Immature natural killer cell (primary cell): ENCODE data around the gene GJC1. TPM values are rescaled to one million over a fixed set of nuclear protein-coding genes. Genes with fewer than 3 reads are reported as not detected.
"Not testable (repeated sequence)": the region's sequence is repeated elsewhere in the genome, so short reads cannot be mapped to it uniquely, and the experiment has no call there.

Source experiments
- DNase-seq, 3 donors: peaks; one replicate each; pipeline ENCODE4 v3.0.0; 2022; ENCODE audit warnings: mixed read lengths in 1 of 3
- H3K27ac Mint-ChIP-seq, 6 donors: one replicate each; pipeline ENCODE4 v1.8.0; 2020; ENCODE audit warnings: mixed read lengths in 6 of 6, mild to moderate bottlenecking in 5 of 6, inconsistent platforms in 4 of 6, moderate library complexity in 3 of 6
- H3K27me3 Mint-ChIP-seq, 3 donors: one replicate each; pipeline ENCODE4 v1.8.0; 2020 to 2021; ENCODE audit warnings: low read depth in 3 of 3, mild to moderate bottlenecking in 3 of 3, mixed read lengths in 3 of 3, moderate library complexity in 3 of 3, inconsistent platforms in 1 of 3
- H3K36me3 Mint-ChIP-seq, 3 donors: one replicate each; pipeline ENCODE4 v1.8.0; 2020; ENCODE audit warnings: mixed read lengths in 3 of 3, inconsistent platforms in 2 of 3, mild to moderate bottlenecking in 2 of 3
- H3K4me1 Mint-ChIP-seq, 2 donors: one replicate each; pipeline ENCODE4 v1.8.0; 2020; ENCODE audit warnings: inconsistent platforms in 2 of 2, mild to moderate bottlenecking in 2 of 2, mixed read lengths in 2 of 2, moderate library complexity in 1 of 2
- H3K4me3 Mint-ChIP-seq, 5 donors: one replicate each; pipeline ENCODE4 v1.8.0; 2020; ENCODE audit warnings: mild to moderate bottlenecking in 5 of 5, mixed read lengths in 5 of 5, inconsistent platforms in 3 of 5, moderate library complexity in 3 of 5
- H3K9me3 Mint-ChIP-seq, 6 donors: one replicate each; pipeline ENCODE4 v1.8.0; 2020; ENCODE audit warnings: mild to moderate bottlenecking in 6 of 6, mixed read lengths in 6 of 6, inconsistent platforms in 4 of 6, moderate library complexity in 3 of 6
- polyA plus RNA-seq, 3 donors: library from polyadenylated mRNA; unstranded; fragments of 300-500 nt; fragmentation: Illumina TruSeq; gene quantifications; one replicate each; pipeline ENCODE4 v1.2.3, GENCODE V29; 2021

The GJC1 gene
- polyA plus RNA-seq, 3 donors from 2014 or later, result not detected

DNA sequence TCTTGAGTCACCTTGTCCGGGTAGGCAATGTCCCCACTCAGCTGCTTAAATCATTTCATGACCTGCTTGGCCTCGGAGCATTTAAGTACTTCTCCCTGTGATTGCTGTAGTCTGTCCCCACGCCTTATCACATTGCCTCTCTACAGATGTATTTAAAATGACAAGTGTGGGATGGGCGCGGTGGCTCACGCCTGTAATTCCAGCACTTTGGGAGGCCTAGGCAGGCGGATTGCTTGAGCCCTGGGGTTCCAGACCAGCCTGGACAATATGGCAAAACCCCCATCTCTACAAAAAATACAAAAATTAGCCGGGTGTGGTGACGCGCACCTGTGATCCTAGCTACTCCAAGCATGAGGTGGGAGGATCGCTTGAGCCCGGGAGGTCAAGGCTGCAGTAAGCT lies 1.3 kb upstream of the GJC1 start:
- no peak overlapping the region for H3K27ac Mint-ChIP-seq
- H3K4me3 Mint-ChIP-seq, result peak overlapping the region; percentile 24 to 64 (median 38)
- H3K36me3 Mint-ChIP-seq, result no peaks in the 10 kb centered on the region
- peaks cover 25 to 35% (median 31%) of the 10 kb centered on the region in 3 donors for H3K27me3 Mint-ChIP-seq
- peaks cover 11 to 15% of the 10 kb centered on the region in 2 donors for H3K4me1 Mint-ChIP-seq
- no peaks in the 10 kb centered on the region for H3K9me3 Mint-ChIP-seq
- DNase-seq, result no peak

DNA sequence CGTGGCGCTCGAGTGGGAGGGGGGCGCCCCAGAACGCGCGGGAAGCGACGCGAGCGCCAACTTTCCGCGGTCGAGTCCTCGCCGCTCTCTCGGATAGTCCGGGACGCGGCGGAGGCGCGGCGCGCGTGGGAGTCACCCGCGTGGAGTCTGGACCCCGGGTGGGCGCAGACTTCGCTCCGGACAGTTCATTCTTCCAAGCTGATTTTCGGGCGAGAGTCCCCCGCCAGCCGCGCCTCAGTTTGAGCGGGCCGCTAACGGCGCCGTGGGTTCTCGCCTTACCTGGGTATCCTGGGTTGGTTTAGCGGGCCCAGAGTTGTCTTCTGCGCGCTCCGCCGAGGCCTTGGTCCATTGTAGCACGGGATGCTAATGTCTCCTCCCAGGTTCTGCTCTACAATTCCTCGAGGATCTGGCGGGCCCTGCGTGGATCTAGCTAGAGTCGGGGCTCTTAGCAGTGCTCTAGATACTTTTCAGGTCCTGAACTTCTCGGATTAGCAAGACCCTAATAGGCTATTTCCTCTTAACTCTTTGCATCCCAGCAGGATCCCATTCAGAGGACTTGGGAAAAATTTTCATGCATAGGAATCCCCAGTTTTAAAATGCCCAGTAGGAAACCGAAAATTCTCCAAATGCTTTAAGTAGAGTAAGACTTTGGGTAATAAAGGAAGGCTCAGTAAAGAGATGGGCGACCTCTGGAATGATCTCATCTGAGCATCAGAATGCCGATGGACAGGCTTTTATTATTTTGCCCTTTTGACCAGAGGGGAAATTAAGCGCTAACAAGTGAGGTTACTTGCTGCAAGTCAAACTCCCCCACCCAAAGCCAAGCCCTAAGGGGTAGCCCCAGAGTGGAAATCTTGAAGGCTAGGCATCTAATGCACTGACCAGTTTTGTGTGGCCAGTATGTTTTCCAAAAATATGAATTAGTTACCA lies 537 bp upstream of the GJC1 start:
- DNase-seq, result no peak
- Mint-ChIP-seq H3K27ac (no peak overlapping the region), H3K9me3 (no peaks in the 10 kb centered on the region), H3K36me3 (no peaks in the 10 kb centered on the region), H3K4me1 (peaks cover 11 to 15% of the 10 kb centered on the region in 2 donors), H3K4me3 (peak overlapping the region; percentile 64 to 78 (median 69)), H3K27me3 (peaks cover 25 to 39% (median 31%) of the 10 kb centered on the region in 3 donors)

DNA sequence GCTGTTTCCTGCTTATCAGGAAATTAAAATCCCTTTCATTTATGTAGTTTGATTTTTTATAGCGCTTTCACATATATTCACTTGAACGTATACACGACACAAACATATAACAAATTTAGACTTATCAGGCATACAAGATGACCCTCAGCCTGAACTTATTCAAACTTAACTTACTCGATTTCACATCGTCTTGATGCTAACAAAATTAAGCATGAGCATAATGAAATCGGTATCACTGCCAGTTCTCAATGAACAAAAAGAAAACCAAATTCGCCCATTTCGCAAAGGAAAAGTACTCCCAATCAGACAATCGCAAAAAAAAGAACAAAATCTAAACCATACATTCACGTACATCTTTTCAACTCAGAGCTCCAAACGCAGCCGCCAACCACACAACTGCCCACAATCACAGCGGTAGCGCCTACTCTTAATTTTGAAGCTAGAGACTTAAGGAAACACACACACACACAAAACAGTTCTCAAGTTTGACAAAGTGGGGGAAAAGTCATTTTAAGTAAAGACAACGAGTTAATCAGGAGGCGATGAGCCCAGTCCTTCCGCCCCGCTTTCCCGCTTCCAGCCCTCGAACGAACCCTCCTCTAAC lies 1.1 kb downstream of the GJC1 start:
- DNase-seq, result peak in 1 of 3 donors; percentile 13
- Mint-ChIP-seq H3K4me1 (peaks cover 11 to 15% of the 10 kb centered on the region in 2 donors), H3K4me3 (peak overlapping the region; percentile 62 to 82 (median 76)), H3K27me3 (peaks cover 25 to 34% (median 31%) of the 10 kb centered on the region in 3 donors), H3K27ac (no peak overlapping the region), H3K9me3 (no peaks in the 10 kb centered on the region), H3K36me3 (no peaks in the 10 kb centered on the region)

DNA sequence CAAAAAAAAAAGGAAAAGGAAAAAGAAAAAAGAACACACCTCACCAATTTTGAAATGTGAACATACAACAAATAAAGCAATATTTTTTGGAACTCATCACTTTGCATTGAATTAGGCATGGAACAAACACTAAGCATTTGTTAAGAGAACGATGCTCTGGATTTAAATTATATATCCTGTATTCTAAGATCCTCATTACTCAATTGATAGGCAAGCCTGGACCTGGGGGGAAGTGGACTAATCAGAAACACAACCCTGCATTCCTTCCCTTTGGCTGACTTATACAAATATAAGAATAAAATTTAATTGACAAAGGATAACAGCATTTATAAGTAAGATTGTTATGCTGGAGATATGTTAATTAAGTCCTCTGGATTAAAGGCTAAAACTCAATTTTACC lies 2.2 kb downstream of the GJC1 start:
- peaks cover 11 to 15% of the 10 kb centered on the region in 2 donors for H3K4me1 Mint-ChIP-seq
- no peaks in the 10 kb centered on the region for H3K36me3 Mint-ChIP-seq
- H3K27ac Mint-ChIP-seq, result no peak overlapping the region
- DNase-seq, result no peak
- H3K27me3 Mint-ChIP-seq, result peaks cover 25 to 37% (median 29%) of the 10 kb centered on the region in 3 donors
- H3K9me3 Mint-ChIP-seq, result no peaks in the 10 kb centered on the region
- H3K4me3 Mint-ChIP-seq, result no peak overlapping the region

DNA sequence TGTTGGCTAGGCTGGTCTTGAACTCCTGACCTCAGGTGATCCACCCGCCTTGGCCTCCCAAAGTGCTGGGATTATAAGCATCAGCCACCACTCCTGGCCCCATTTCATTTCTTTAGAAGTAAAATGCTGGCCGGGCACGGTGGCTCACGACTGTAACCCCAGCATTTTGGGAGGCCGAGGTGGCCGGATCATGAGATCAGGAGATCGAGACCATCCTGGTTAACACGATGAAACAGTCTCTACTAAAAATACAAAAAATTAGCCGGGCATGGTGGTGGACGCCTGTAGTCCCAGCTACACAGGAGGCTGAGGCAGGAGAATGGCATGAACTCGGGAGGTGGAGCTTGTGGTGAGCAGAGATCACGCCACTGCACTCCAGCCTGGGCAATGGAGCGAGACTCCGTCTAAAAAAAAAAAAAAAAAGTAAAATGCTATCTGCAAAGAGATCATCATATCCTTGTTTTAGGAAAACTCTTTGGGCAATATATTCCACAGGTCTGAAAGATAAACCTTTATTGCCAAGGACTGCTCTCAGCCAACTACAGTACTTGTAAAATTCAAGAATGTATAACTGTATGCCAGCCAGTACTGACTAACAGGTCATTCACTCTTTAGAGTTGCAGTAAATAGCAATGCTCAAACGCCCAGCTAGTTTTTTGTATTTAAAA lies 3.8 kb downstream of the GJC1 start:
- Mint-ChIP-seq H3K4me1 (peaks cover 11 to 15% of the 10 kb centered on the region in 2 donors), H3K27me3 (peaks cover 22 to 33% (median 23%) of the 10 kb centered on the region in 3 donors), H3K9me3 (no peaks in the 10 kb centered on the region), H3K4me3 (no peak overlapping the region), H3K27ac (no peak overlapping the region), H3K36me3 (no peaks in the 10 kb centered on the region)
- no peak for DNase-seq

DNA sequence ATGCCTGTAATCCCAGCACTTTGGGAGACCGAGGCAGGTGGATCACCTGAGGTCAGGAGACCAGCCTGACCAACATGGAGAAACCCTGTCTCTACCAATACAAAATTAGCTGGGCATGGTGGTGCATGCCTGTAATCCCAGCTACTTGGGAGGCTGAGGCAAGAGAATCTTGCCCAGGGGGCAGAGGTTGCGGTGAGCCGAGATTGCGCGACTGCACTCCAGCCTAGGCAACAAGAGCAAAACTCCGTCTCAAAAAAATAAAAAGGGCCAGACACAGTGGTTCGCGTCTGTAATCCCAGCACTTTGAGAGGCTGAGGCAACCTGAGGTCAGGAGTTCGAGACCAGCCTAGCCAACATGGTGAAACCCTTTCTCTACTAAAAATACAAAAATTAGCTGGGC lies 4.9 kb downstream of the GJC1 start:
- DNase-seq, H3K27ac Mint-ChIP-seq, H3K36me3 Mint-ChIP-seq, H3K4me1 Mint-ChIP-seq, H3K9me3 Mint-ChIP-seq, H3K4me3 Mint-ChIP-seq: not testable (repeated sequence)
- peaks cover 15 to 33% (median 16%) of the 10 kb centered on the region in 3 donors for H3K27me3 Mint-ChIP-seq

DNA sequence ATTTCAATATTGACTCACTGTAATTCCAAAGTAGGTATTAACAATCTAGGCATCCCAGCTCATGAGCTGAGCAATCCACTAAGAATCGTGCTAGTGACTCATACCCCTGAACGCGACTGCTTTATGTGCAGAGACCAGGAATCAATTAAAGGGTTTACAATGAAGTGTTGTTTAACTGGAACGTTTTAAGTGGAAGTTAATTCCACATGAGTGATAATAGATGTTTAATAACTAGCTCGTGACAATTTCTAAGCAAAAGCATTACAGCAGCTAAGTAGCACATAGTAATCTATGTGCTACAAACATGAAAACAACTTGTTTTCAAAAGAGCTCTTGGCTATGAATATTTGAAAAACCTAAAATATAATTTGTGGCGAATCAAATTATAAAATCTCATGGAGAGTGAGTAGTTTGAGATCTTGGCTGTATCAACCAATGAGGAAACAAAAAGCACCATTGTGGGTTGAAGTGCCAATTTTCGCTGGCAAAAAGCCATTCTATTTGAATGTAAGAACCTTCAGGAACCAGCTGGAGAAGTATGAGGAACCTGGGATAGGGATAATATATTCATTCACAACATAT lies 9.4 kb downstream of the GJC1 start:
- DNase-seq, result no peak
- Mint-ChIP-seq H3K27ac (no peak overlapping the region), H3K4me1 (no peaks in the 10 kb centered on the region), H3K9me3 (no peaks in the 10 kb centered on the region), H3K27me3 (peaks cover 1 to 6% (median 3%) of the 10 kb centered on the region in 3 donors), H3K36me3 (no peaks in the 10 kb centered on the region), H3K4me3 (no peak overlapping the region)

DNA sequence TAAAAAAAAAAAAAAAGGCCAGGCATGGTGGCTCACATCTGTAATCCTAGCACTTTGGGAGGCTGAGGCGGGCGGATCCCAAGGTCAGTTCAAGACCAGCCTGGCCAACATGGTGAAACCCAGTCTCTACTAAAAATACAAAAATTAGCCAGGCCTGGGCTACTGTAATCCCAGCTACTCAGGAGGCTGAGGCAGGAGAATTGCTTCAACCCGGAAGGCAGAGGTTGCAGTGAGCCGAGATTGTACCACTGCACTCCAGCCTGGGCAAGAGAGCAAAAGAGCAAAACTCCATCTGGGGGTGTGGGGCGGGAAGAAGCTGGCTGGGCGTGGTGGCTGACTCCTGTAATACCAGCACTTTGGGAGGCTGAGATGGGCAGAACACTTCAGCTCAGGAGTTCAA lies 11.6 kb downstream of the GJC1 start:
- not testable (repeated sequence) for H3K9me3 Mint-ChIP-seq, H3K27ac Mint-ChIP-seq, H3K4me3 Mint-ChIP-seq, H3K36me3 Mint-ChIP-seq, H3K27me3 Mint-ChIP-seq, DNase-seq, H3K4me1 Mint-ChIP-seq

DNA sequence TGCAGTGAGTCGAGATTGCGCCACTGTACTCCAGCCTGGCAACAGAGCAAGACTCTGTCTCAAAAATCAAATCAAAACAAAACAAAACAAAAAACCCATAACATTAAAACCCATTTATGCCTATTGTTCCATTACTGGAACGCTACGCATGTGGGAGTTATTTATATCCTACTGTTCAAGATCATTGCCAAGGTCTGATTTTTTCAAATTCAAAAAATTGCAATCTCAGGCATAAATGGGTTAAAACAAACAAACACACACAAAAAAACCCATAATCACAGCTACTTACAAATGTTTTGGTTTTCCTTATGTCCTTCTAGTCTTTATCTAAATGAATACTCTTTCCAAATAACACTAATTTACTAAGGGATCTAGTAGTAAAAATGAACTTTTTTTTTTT lies 17.8 kb downstream of the GJC1 start:
- H3K9me3 Mint-ChIP-seq, result no peaks in the 10 kb centered on the region

DNA sequence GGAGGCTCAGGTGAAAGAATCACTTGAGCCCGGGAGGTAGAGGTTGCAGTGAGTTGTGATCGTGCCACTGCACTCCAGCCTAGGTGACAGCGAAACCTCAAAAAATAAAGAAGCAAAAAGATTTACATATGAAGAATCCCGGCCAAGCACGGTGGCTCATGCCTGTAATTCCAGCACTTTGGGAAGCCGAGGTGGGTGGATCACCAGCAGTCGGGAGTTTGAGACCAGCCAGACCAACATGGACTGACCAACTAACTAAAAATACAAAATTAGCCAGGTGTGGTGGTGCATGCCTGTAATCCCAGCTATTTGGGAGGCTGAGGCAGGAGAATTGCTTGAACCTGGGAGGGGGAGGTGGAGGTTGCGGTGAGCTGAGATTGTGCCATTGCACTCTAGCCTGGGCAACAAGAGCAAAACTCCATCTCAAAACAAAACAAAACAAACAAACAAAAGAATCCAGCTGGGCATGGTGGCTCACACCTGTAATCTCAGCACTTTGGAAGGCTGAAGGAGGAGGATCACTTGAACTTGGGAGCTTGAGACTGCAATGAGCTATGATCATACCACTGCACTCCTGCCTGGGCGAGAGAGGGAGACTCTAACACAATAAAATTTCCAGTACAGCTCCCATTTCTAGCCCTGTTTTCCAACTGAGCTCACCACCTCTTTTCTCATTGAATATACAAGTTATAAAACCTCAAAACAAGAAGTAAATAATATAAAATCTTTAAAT lies 21.3 kb downstream of the GJC1 start:
- peaks cover 2 to 10% (median 5%) of the 10 kb centered on the region in 3 donors for H3K27me3 Mint-ChIP-seq
- H3K9me3 Mint-ChIP-seq, DNase-seq, H3K27ac Mint-ChIP-seq, H3K36me3 Mint-ChIP-seq, H3K4me1 Mint-ChIP-seq, H3K4me3 Mint-ChIP-seq: not testable (repeated sequence)

More for the DNA sequence above, 17.8 kb downstream of the GJC1 start:
- H3K27me3 Mint-ChIP-seq, result peaks cover 2 to 8% (median 5%) of the 10 kb centered on the region in 3 donors
- H3K36me3 Mint-ChIP-seq, result no peaks in the 10 kb centered on the region
- no peak overlapping the region for H3K4me3 Mint-ChIP-seq
- DNase-seq, result no peak
- H3K4me1 Mint-ChIP-seq, result no peaks in the 10 kb centered on the region
- H3K27ac Mint-ChIP-seq, result no peak overlapping the region

DNA sequence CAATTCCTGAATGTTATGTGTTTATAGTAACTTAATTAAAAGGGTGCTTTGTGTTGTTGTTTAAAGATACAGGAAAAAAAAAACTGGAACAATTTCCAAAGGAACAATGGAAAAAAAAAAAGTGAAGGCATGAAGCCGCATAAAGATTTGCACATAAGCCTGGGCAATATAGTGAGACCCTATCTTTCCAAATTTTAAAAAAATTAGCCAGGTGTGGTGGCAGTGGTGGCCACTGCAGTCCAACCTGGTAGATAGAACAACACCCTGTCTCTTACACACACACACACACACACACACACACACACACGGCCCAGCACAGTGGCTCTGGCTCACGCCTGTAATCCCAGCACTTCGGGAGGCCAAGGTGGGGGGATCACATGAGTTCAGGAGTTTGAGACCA lies 21.9 kb downstream of the GJC1 start:
- Mint-ChIP-seq H3K36me3 (no peaks in the 10 kb centered on the region), H3K27ac (no peak overlapping the region), H3K9me3 (no peaks in the 10 kb centered on the region), H3K4me1 (no peaks in the 10 kb centered on the region), H3K27me3 (peaks cover 2 to 8% (median 5%) of the 10 kb centered on the region in 3 donors), H3K4me3 (no peak overlapping the region)
- DNase-seq, result no peak

DNA sequence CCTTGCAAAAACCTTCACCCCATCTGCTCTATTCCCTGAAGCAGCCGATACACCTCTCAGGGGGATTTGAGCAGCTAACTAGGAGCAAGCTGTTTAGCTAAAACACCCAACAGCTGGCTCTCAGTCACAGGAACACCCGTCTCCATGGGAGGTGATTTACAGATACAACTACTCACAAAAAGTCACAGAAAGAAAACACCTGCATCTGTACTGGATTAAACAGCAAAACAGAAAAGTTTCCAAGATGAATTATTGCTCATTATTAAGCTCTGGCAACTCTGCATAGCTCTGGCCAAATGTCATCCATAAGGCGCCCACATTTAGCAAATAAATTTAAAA lies 22.3 kb downstream of the GJC1 start:
- no peak overlapping the region for H3K4me3 Mint-ChIP-seq
- H3K36me3 Mint-ChIP-seq, result no peaks in the 10 kb centered on the region
- no peaks in the 10 kb centered on the region for H3K9me3 Mint-ChIP-seq
- peaks cover 2 to 8% (median 4%) of the 10 kb centered on the region in 3 donors for H3K27me3 Mint-ChIP-seq
- no peak for DNase-seq
- H3K27ac Mint-ChIP-seq, result no peak overlapping the region
- H3K4me1 Mint-ChIP-seq, result no peaks in the 10 kb centered on the region

DNA sequence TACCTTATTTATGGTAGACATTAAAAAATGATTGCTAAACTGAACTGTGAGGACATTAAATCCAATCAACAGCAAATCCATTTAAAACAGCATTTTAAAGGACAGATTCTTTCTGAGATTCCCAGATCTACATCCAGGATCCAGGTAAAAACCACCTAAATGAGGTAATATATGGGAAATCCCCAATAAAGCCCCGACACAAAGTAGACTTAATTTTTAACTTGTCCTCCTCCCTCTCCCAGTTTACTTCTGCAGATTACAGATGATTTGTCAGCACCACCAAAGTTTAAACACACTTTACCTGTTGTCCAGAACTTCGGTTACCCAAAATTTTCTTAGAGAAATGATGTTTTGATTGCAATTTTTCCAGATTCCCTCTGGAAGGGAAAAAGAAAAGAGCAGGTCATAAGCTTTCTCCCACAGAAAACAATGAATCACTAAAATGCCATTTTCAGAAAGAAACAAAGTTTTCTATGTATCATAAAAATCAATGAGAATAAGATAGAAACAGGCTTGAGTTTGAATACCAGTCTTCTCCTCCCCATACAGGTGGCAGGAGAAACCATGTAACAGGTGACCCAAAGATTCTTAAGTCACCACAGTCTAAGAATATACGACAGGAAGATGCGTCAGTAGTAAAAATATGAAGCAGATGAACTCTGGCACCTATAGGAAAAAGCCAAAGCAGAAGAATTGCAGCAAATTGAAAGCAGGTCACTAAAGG lies 22.8 kb downstream of the GJC1 start:
- no peaks in the 10 kb centered on the region for H3K36me3 Mint-ChIP-seq
- no peak overlapping the region for H3K27ac Mint-ChIP-seq
- no peak for DNase-seq
- no peak overlapping the region for H3K4me3 Mint-ChIP-seq
- H3K4me1 Mint-ChIP-seq, result no peaks in the 10 kb centered on the region
- H3K27me3 Mint-ChIP-seq, result peaks cover 2 to 8% (median 4%) of the 10 kb centered on the region in 3 donors
- no peaks in the 10 kb centered on the region for H3K9me3 Mint-ChIP-seq
